B cell (primary cell): ENCODE results near the gene DIRAS1. TPM values are rescaled to one million over a fixed set of nuclear protein-coding genes. Genes with fewer than 3 reads are reported as not detected.

Source experiments
- ATAC-seq: fragments of 200-7000 bp; cut with Tn5 transposase; one replicate; pipeline ENCODE4 v1.10.0; 2021; ENCODE audit warnings: low read depth, mild to moderate bottlenecking, moderate number of reproducible peaks, moderate library complexity
- CTCF ChIA-PET: fragments of 350-600 bp; sonication (Branson Sonifier 250); formaldehyde crosslinking; loops from one replicate; lab custom pipeline; 2021; ENCODE audit warnings: antibody characterized with exemption, inconsistent platforms; lab: Charles Lee
- POLR2A ChIA-PET: fragments of 350-600 bp; sonication (Branson Sonifier 250); formaldehyde crosslinking; loops from one replicate; lab custom pipeline; 2021; ENCODE audit warnings: antibody characterized with exemption; lab: Charles Lee
- DNase-seq: peaks from one replicate; pipeline ENCODE4 v3.0.0; 2013
- H2AFZ ChIP-seq: 2 replicates; pipeline ENCODE4 v1.6.1; 2012; ENCODE audit warnings: mild to moderate bottlenecking, low read depth, low read length; ENCODE audit not compliant: insufficient read depth, poor library complexity, severe bottlenecking
- H3K27ac ChIP-seq, 2 donors: 1 replicate in 1 of 2; 2 replicates in 1 of 2; pipeline ENCODE4 v1.5.1; 2012 to 2013; ENCODE audit warnings: low read length in 2 of 2, mild to moderate bottlenecking in 2 of 2, moderate library complexity in 1 of 2
- H3K27me3 ChIP-seq, 4 experiments: fragments of 200-600 bp in 1 of 4; sonication (generic) in 1 of 4; replicated peaks in 1 of 4; 1 replicate in 2 of 4; 2 replicates in 2 of 4; pipeline versions ENCODE4 v1.6.1 to v1.7.0; 2013 to 2016; ENCODE audit warnings: low read length in 3 of 4, mild to moderate bottlenecking in 2 of 4, mixed read lengths in 1 of 4, moderate library complexity in 1 of 4; ENCODE audit not compliant: insufficient read depth in 4 of 4, control insufficient read depth in 3 of 4; ENCODE audit errors: control extremely low read depth in 1 of 4
- H3K36me3 ChIP-seq, 2 experiments: replicated peaks in 1 of 2; 1 replicate in 1 of 2; 2 replicates in 1 of 2; pipeline versions ENCODE4 v1.6.1 to v1.7.1; 2013; ENCODE audit warnings: low read length in 1 of 2; ENCODE audit not compliant: insufficient read depth in 2 of 2, control insufficient read depth in 1 of 2; ENCODE audit errors: control extremely low read depth in 1 of 2, extremely low read depth in 1 of 2
- H3K4me1 ChIP-seq, 2 donors: fragments of 200-600 bp in 1 of 2; sonication (generic) in 1 of 2; 1 replicate in 1 of 2; 2 replicates in 1 of 2; pipeline versions ENCODE4 v1.5.1 to v1.6.1; 2013 to 2017; ENCODE audit warnings: low read length in 2 of 2; ENCODE audit not compliant: control insufficient read depth in 2 of 2, insufficient read depth in 2 of 2
- H3K4me2 ChIP-seq: replicated peaks from 2 replicates; pipeline ENCODE3; 2012; ENCODE audit warnings: mild to moderate bottlenecking, low read depth, low read length; ENCODE audit not compliant: poor library complexity, severe bottlenecking
- H3K4me3 ChIP-seq, 5 experiments: fragments of 200-600 bp in 1 of 5; sonication (generic) in 1 of 5; 1 replicate in 3 of 5; 2 replicates in 2 of 5; pipeline versions ENCODE4 v1.5.1 to v1.7.0; 2011 to 2016; ENCODE audit warnings: low read length in 4 of 5, mild to moderate bottlenecking in 4 of 5, low read depth in 2 of 5, control low read depth in 1 of 5, moderate library complexity in 1 of 5; ENCODE audit not compliant: insufficient read depth in 1 of 5; ENCODE audit errors: control extremely low read depth in 1 of 5, extremely low read depth in 1 of 5
- H3K79me2 ChIP-seq: fragments of 200-600 bp; sonication (generic); one replicate; pipeline ENCODE4 v1.6.0; 2016; ENCODE audit warnings: low read length; ENCODE audit not compliant: control insufficient read depth, insufficient read depth
- H3K9ac ChIP-seq: fragments of 200-600 bp; sonication (generic); 2 replicates; pipeline ENCODE4 v1.6.1; 2017; ENCODE audit warnings: mild to moderate bottlenecking, low read length, moderate library complexity
- H3K9me3 ChIP-seq, 3 donors: one replicate each; pipeline versions ENCODE4 v1.6.1 to v1.7.1; 2013; ENCODE audit warnings: low read length in 2 of 3; ENCODE audit not compliant: control insufficient read depth in 2 of 3, insufficient read depth in 1 of 3; ENCODE audit errors: control extremely low read depth in 1 of 3
- H4K20me1 ChIP-seq: 2 replicates; pipeline ENCODE4 v1.6.0; 2012; ENCODE audit warnings: mild to moderate bottlenecking, low read length; ENCODE audit not compliant: insufficient read depth, control insufficient read depth, poor library complexity, severe bottlenecking
- H3K27ac Mint-ChIP-seq: one replicate; pipeline ENCODE4 v1.8.0; 2021; ENCODE audit warnings: mixed read lengths
- H3K27me3 Mint-ChIP-seq: one replicate; pipeline ENCODE4 v1.8.0; 2021; ENCODE audit warnings: mixed read lengths
- H3K4me1 Mint-ChIP-seq: one replicate; pipeline ENCODE4 v1.8.0; 2021; ENCODE audit warnings: mixed read lengths
- H3K4me3 Mint-ChIP-seq: one replicate; pipeline ENCODE4 v1.8.0; 2021; ENCODE audit warnings: mixed read lengths
- H3K9me3 Mint-ChIP-seq: one replicate; pipeline ENCODE4 v1.8.0; 2022; ENCODE audit warnings: mixed read lengths; ENCODE audit not compliant: insufficient read depth
- EZH2 ChIP-seq: IDR thresholded peaks from 2 replicates; pipeline ENCODE4 v1.6.1; 2012; ENCODE audit warnings: borderline replicate concordance, low read depth, mild to moderate bottlenecking, moderate library complexity, low read length; ENCODE audit not compliant: insufficient read depth, poor library complexity, severe bottlenecking
- WGBS: methylation state at CpG from one replicate; pipeline ENCODE4 v1.1.5; 2013; ENCODE audit warnings: missing lambda C conversion rate; ENCODE audit not compliant: insufficient coverage; 5-methylcytosine and 5-hydroxymethylcytosine counted together
- intact Hi-C: fragments of 100-400 bp; cut with micrococcal nuclease; formaldehyde crosslinking; loops from one replicate; pipeline ENCODE4 v1.10.0; 2022
- polyA plus RNA-seq: library from polyadenylated mRNA; depleted of rRNA; stranded (reverse); fragments of >200 nt; gene quantifications from 2 replicates; pipeline ENCODE4 v1.2.3, GENCODE V29; 2012
- total RNA-seq, 2 donors: library from RNA; stranded (reverse); fragments of 120-200 nt in 1 of 2; gene quantifications; 1 replicate in 1 of 2; 2 replicates in 1 of 2; pipeline versions ENCODE4 v1.2.3 to v1.2.4, GENCODE V29; 2013 to 2022
- TF ChIP-seq, protein P1 (sequence below): fragments of 200-600 bp; IDR thresholded peaks from one replicate; pipeline ENCODE4 v1.8.0; 2022; ENCODE audit warnings: antibody characterized with exemption, mild to moderate bottlenecking

The DIRAS1 gene
- total and polyA plus RNA-seq, 2 donors (not counting 1 experiment from before 2014, with no cell fraction given), result 5.2 to 23.7 TPM

DNA sequence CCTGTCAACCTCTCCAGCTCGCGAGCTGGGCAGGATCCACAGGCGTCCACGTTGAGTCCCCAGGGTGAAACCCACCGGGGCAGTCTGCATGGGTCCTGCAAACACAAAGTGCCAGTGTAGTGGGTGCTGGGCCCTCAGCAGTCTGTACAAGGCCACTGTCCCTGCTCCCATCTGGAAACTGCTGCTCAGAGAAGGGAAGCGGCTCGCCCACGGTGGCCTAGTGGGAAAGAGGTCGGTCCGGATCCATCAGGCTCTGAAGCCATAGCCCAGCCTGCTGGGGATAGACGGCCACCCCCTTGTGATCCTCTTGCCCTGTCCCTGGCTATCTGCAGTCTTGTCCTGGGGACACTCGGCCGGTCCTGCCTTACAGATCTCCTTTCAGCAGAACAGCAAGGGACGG is 2.6 kb upstream of the DIRAS1 start:
- Histone ChIP-seq H2AFZ (no peak overlapping the region), H3K27me3 (peaks cover 0 to 17% (median 8%) of the 10 kb centered on the region in 4 experiments), H3K9me3 (peaks cover 0 to 5% (median 0%) of the 10 kb centered on the region in 3 donors), H3K9ac (no peak overlapping the region), H3K4me3 (no peak overlapping the region), H3K27ac (no peak overlapping the region), H3K4me1 (peaks cover 44 to 54% of the 10 kb centered on the region in 2 donors), H4K20me1 (peaks cover 8% of the 10 kb centered on the region), H3K4me2 (no peak overlapping the region), H3K36me3 (no peaks in the 10 kb centered on the region), H3K79me2 (peaks cover 6% of the 10 kb centered on the region)
- TF ChIP-seq EZH2, result no peak
- TF ChIP-seq, protein P1, sequence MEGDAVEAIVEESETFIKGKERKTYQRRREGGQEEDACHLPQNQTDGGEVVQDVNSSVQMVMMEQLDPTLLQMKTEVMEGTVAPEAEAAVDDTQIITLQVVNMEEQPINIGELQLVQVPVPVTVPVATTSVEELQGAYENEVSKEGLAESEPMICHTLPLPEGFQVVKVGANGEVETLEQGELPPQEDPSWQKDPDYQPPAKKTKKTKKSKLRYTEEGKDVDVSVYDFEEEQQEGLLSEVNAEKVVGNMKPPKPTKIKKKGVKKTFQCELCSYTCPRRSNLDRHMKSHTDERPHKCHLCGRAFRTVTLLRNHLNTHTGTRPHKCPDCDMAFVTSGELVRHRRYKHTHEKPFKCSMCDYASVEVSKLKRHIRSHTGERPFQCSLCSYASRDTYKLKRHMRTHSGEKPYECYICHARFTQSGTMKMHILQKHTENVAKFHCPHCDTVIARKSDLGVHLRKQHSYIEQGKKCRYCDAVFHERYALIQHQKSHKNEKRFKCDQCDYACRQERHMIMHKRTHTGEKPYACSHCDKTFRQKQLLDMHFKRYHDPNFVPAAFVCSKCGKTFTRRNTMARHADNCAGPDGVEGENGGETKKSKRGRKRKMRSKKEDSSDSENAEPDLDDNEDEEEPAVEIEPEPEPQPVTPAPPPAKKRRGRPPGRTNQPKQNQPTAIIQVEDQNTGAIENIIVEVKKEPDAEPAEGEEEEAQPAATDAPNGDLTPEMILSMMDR, result no peak
- Mint-ChIP-seq H3K4me1 (peaks cover 34% of the 10 kb centered on the region), H3K9me3 (no peaks in the 10 kb centered on the region), H3K4me3 (no peak overlapping the region), H3K27ac (no peak overlapping the region), H3K27me3 (peaks cover 4% of the 10 kb centered on the region)
- ChIA-PET CTCF (interaction anchor here (1.1 to 3.8 kb wide), 2 partner anchors 25 to 75 kb away, joined by 3 to 14 read pairs; no protein-coding TSS in a partner anchor), POLR2A (no interaction called here)
- ATAC-seq, result no peak
- intact Hi-C loops, result no loop called here
- DNase-seq, result peak; percentile 7
- 93% methylated on average over 14 of the region's 14 CpGs for WGBS

- intact Hi-C loops, result no loop called here
- Histone ChIP-seq H2AFZ (no peak overlapping the region), H3K4me2 (peak overlapping the region; percentile 96), H3K4me3 (no peak overlapping the region), H3K4me1 (peaks cover 44 to 56% of the 10 kb centered on the region in 2 donors), H3K9ac (no peak overlapping the region), H3K36me3 (no peaks in the 10 kb centered on the region), H4K20me1 (peaks cover 8% of the 10 kb centered on the region), H3K9me3 (peaks cover 0 to 5% (median 0%) of the 10 kb centered on the region in 3 donors), H3K27ac (no peak overlapping the region), H3K27me3 (peaks cover 0 to 17% (median 8%) of the 10 kb centered on the region in 4 experiments), H3K79me2 (peaks cover 6% of the 10 kb centered on the region)
- 91% methylated on average over 12 of the region's 13 CpGs for WGBS
- ChIA-PET POLR2A (interaction anchor here (1.5 kb wide), 1 partner anchor 24 kb away, joined by 5 read pairs; no protein-coding TSS in a partner anchor), CTCF (interaction anchor here (1.1 kb wide), 1 partner anchor 25 kb away, joined by 3 read pairs; no protein-coding TSS in a partner anchor)
- Mint-ChIP-seq H3K27ac (no peak overlapping the region), H3K9me3 (no peaks in the 10 kb centered on the region), H3K4me1 (peaks cover 32% of the 10 kb centered on the region), H3K4me3 (no peak overlapping the region), H3K27me3 (peaks cover 4% of the 10 kb centered on the region)
- no peak for TF ChIP-seq EZH2
- TF ChIP-seq, protein P1, result no peak
- DNase-seq, result no peak
- no peak for ATAC-seq
These were observed 2.2 kb upstream of the DIRAS1 start for GRCh38 chr19:2723345-2723715.
